ENCODE data around the gene BGN.

Gene BGN

GRCh38 chrX:153450949-153451277, 43.9 kb upstream of the BGN start:
- Histone ChIP-seq H3K36me3 (ENCODE audit: control insufficient read depth, insufficient read depth, low read length) (0 out of 2 replicates have a peak, but pooled peaks cover 8% of the 10 kb centered on the region), H3K27me3 (ENCODE audit: control insufficient read depth, insufficient read depth, low read length) (no peaks in the 10 kb centered on the region), H3K4me3 (ENCODE audit: low read depth, low read length) (no peak overlapping the region), H3K27ac (ENCODE audit: low read depth, low read length) (no peak overlapping the region), H3K9ac (ENCODE audit: low read depth, low read length) (no peak overlapping the region), H3K9me3 (ENCODE audit: control insufficient read depth, insufficient read depth, low read length) (peaks cover 41% of the 10 kb centered on the region), H3K4me1 (ENCODE audit: control insufficient read depth, insufficient read depth, low read length) (no peaks in the 10 kb centered on the region)

DNA sequence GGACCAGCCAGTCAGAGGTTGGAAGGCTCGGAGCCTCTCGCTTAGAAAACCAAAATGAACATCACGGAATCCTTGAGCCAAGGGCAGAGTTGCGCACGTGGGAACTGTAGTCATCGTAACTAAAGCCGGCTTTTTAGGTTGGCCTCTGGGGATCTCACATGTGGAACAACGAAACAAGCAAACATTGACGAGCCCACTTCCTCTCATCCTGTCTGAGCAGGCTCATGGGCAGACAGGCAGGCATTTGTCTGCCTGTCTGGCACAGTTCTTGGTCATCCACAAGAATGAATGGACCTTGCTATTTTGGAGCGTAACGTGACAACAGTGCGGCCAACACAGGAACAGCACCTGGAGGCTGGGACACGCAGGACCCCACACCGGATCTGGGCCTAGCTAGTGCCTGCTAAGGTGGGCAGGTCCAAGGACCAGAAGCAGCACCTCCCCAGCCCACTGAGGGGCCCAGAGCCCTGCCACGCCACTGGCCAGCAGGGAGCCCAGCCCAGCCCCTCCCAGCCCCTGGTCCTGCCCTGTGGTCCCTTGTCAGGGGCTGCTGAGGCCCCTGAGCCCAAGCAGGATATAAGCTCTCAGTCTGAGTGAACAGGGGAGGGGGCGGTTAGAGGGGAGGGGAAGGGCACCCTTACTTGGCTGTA, 39.8 kb upstream of the BGN start:
- Histone ChIP-seq H3K9ac (ENCODE audit: low read depth, low read length) (no peak overlapping the region), H3K27ac (ENCODE audit: low read depth, low read length) (no peak overlapping the region), H3K4me1 (ENCODE audit: control insufficient read depth, insufficient read depth, low read length) (no peaks in the 10 kb centered on the region), H3K9me3 (ENCODE audit: control insufficient read depth, insufficient read depth, low read length) (peaks cover 46% of the 10 kb centered on the region), H3K4me3 (ENCODE audit: low read depth, low read length) (no peak overlapping the region), H3K27me3 (ENCODE audit: control insufficient read depth, insufficient read depth, low read length) (no peaks in the 10 kb centered on the region), H3K36me3 (ENCODE audit: control insufficient read depth, insufficient read depth, low read length) (0 out of 2 replicates have a peak, but pooled peaks cover 13% of the 10 kb centered on the region)

DNA sequence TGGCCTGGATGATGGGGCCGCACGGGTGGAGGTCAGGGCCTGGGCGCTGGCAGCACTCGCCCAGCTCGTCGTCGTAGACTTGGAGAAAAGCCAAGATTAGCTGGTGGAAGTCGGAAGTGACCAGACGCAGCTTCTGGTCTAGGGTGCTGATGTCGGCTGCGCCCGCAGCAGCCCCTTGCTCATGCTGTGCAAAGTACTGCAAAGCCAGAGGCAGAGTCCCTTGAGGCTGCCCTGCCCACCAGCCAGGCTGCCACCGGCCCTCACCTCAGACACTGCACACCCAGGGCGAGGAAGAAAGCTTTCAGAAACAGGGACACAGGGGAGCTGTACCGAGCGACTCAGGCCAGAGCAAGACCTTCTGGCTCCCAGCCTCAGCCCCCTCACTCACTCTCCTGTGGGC, 39.2 kb upstream of the BGN start:
- no peak overlapping the region for H3K9ac ChIP-seq (ENCODE audit: low read depth, low read length)
- no peak overlapping the region for H3K27ac ChIP-seq (ENCODE audit: low read depth, low read length)
- H3K9me3 ChIP-seq (ENCODE audit: control insufficient read depth, insufficient read depth, low read length) = peaks cover 43% of the 10 kb centered on the region
- no peaks in the 10 kb centered on the region for H3K4me1 ChIP-seq (ENCODE audit: control insufficient read depth, insufficient read depth, low read length)
- H3K4me3 ChIP-seq (ENCODE audit: low read depth, low read length) = no peak overlapping the region
- no peaks in the 10 kb centered on the region for H3K27me3 ChIP-seq (ENCODE audit: control insufficient read depth, insufficient read depth, low read length)
- H3K36me3 ChIP-seq (ENCODE audit: control insufficient read depth, insufficient read depth, low read length) = 0 out of 2 replicates have a peak, but pooled peaks cover 13% of the 10 kb centered on the region

DNA sequence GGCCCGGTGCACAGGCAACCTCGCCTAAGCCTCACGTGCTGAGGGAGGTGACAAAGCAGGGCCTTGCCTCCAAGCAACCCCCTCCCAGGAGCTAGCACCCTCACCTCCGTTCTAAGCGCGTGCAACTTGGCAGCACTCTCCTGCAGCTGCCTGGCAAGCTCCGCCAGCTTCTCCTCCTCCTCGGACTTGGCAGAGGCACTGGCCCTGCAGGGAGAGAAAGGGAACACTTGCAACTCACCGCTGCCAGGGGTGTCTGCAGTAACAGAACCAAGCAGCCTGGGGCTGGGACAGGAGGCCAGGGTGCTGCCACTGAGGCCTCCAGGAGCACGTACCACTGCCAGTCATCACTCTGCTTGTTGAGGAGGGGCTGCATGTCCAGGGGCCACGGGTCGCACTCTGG, 38.6 kb upstream of the BGN start:
- Histone ChIP-seq H3K27me3 (ENCODE audit: control insufficient read depth, insufficient read depth, low read length) (no peaks in the 10 kb centered on the region), H3K9ac (ENCODE audit: low read depth, low read length) (no peak overlapping the region), H3K4me1 (ENCODE audit: control insufficient read depth, insufficient read depth, low read length) (no peaks in the 10 kb centered on the region), H3K4me3 (ENCODE audit: low read depth, low read length) (no peak overlapping the region), H3K9me3 (ENCODE audit: control insufficient read depth, insufficient read depth, low read length) (peaks cover 47% of the 10 kb centered on the region), H3K36me3 (ENCODE audit: control insufficient read depth, insufficient read depth, low read length) (0 out of 2 replicates have a peak, but pooled peaks cover 13% of the 10 kb centered on the region), H3K27ac (ENCODE audit: low read depth, low read length) (no peak overlapping the region)

- no peaks in the 10 kb centered on the region for H3K27me3 ChIP-seq (ENCODE audit: control insufficient read depth, insufficient read depth, low read length)
These were observed 38.1 kb upstream of the BGN start for GRCh38 chrX:153456704-153457103.

GRCh38 chrX:153457136-153457825, 37.5 kb upstream of the BGN start:
- Histone ChIP-seq H3K27me3 (ENCODE audit: control insufficient read depth, insufficient read depth, low read length) (no peaks in the 10 kb centered on the region), H3K9ac (ENCODE audit: low read depth, low read length) (no peak overlapping the region), H3K4me1 (ENCODE audit: control insufficient read depth, insufficient read depth, low read length) (no peaks in the 10 kb centered on the region), H3K4me3 (ENCODE audit: low read depth, low read length) (no peak overlapping the region), H3K36me3 (ENCODE audit: control insufficient read depth, insufficient read depth, low read length) (0 out of 2 replicates have a peak, but pooled peaks cover 13% of the 10 kb centered on the region), H3K9me3 (ENCODE audit: control insufficient read depth, insufficient read depth, low read length) (peaks cover 48% of the 10 kb centered on the region), H3K27ac (ENCODE audit: low read depth, low read length) (no peak overlapping the region)

More at GRCh38 chrX:153456704-153457103, 38.1 kb upstream of the BGN start:
- Histone ChIP-seq H3K9ac (ENCODE audit: low read depth, low read length) (no peak overlapping the region), H3K27ac (ENCODE audit: low read depth, low read length) (no peak overlapping the region), H3K36me3 (ENCODE audit: control insufficient read depth, insufficient read depth, low read length) (0 out of 2 replicates have a peak, but pooled peaks cover 13% of the 10 kb centered on the region), H3K4me1 (ENCODE audit: control insufficient read depth, insufficient read depth, low read length) (no peaks in the 10 kb centered on the region), H3K4me3 (ENCODE audit: low read depth, low read length) (no peak overlapping the region), H3K9me3 (ENCODE audit: control insufficient read depth, insufficient read depth, low read length) (peaks cover 48% of the 10 kb centered on the region)

DNA sequence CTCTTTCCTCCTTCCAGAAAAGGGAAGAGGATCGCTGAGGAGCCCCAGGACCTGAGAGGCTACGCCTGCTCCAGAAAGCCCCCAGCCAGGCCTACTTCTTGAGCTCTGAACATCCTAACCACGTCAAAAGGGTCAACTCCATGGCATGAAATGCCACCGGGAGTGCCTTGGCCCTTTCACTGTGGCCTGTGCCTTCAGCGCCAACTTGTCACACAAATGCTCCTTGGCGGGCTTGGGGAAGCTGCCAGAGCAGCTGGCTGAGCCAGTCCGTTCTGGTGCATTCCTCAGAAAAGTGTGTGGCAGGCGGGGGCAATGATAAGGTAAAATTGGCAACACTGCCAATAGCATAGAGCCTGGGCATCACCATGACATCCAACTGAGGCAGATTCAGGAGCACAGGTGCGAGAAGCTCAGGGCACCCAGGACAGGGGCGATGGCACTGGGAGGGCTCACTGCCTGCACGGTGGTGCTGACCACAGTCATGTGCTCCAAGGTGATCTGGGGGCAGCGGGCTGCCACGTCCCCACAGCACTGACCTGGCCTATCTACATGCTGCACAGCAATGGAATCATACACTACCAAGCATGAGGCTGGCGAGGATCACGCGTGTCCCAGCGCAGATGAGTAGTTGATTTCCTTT, 36.8 kb upstream of the BGN start:
- Histone ChIP-seq H3K4me1 (ENCODE audit: control insufficient read depth, insufficient read depth, low read length) (no peaks in the 10 kb centered on the region), H3K4me3 (ENCODE audit: low read depth, low read length) (no peak overlapping the region), H3K9ac (ENCODE audit: low read depth, low read length) (no peak overlapping the region), H3K27ac (ENCODE audit: low read depth, low read length) (no peak overlapping the region), H3K27me3 (ENCODE audit: control insufficient read depth, insufficient read depth, low read length) (no peaks in the 10 kb centered on the region), H3K36me3 (ENCODE audit: control insufficient read depth, insufficient read depth, low read length) (0 out of 2 replicates have a peak, but pooled peaks cover 14% of the 10 kb centered on the region), H3K9me3 (ENCODE audit: control insufficient read depth, insufficient read depth, low read length) (peaks cover 47% of the 10 kb centered on the region)

DNA sequence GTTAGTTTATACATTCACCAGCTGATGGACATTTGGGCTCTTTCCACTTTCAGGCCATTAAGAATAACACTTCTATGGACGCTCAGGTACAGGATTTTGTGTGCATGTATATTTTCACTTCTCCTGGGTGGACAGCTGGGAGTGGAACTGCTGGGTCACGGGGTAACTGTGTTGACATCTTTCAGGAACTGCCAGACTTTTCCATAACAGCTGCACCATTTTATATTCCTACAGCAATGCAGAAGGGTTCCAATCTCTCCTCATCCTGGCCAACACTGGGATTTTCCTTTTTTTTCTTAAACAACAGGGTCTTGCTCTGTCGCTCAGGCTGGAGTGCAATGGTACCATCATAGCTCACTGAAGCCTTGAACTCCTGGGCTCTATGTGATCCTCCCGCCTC, 36.3 kb upstream of the BGN start:
- H3K27me3 ChIP-seq (ENCODE audit: control insufficient read depth, insufficient read depth, low read length) = no peaks in the 10 kb centered on the region

GRCh38 chrX:153459986-153460385, 34.8 kb upstream of the BGN start:
- Histone ChIP-seq H3K9me3 (ENCODE audit: control insufficient read depth, insufficient read depth, low read length) (peaks cover 52% of the 10 kb centered on the region), H3K4me3 (ENCODE audit: low read depth, low read length) (no peak overlapping the region), H3K9ac (ENCODE audit: low read depth, low read length) (no peak overlapping the region), H3K36me3 (ENCODE audit: control insufficient read depth, insufficient read depth, low read length) (0 out of 2 replicates have a peak, but pooled peaks cover 19% of the 10 kb centered on the region), H3K4me1 (ENCODE audit: control insufficient read depth, insufficient read depth, low read length) (no peaks in the 10 kb centered on the region), H3K27ac (ENCODE audit: low read depth, low read length) (no peak overlapping the region), H3K27me3 (ENCODE audit: control insufficient read depth, insufficient read depth, low read length) (no peaks in the 10 kb centered on the region)

More for the DNA sequence above, 36.3 kb upstream of the BGN start:
- H3K27ac ChIP-seq (ENCODE audit: low read depth, low read length) = no peak overlapping the region
- H3K36me3 ChIP-seq (ENCODE audit: control insufficient read depth, insufficient read depth, low read length) = 0 out of 2 replicates have a peak, but pooled peaks cover 16% of the 10 kb centered on the region
- peaks cover 46% of the 10 kb centered on the region for H3K9me3 ChIP-seq (ENCODE audit: control insufficient read depth, insufficient read depth, low read length)
- no peak overlapping the region for H3K9ac ChIP-seq (ENCODE audit: low read depth, low read length)
- H3K4me1 ChIP-seq (ENCODE audit: control insufficient read depth, insufficient read depth, low read length) = no peaks in the 10 kb centered on the region
- no peak overlapping the region; the same call in 1 of the 2 replicates for H3K4me3 ChIP-seq (ENCODE audit: low read depth, low read length)

DNA sequence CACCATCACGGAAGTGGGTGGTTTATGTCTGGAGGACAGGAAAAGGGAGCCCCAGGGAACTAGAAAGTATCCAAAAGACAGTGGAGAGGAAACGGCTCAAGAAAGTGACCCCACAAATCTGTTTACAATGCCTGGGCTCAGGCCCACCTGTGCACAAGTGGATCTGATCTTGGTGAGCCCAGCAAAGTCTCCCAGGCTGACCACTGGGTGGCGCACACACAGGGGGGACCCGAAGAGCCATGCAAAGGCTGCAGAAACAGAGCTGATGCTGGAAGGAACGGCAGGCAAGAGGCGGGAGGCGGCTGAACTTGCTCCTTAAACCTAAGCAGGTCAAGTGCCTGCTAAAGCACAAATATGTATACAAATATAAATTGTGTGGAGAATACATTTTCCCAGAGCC, 34.0 kb upstream of the BGN start:
- H3K4me1 ChIP-seq (ENCODE audit: control insufficient read depth, insufficient read depth, low read length) = no peaks in the 10 kb centered on the region
- no peak overlapping the region for H3K27ac ChIP-seq (ENCODE audit: low read depth, low read length)
- no peak overlapping the region for H3K4me3 ChIP-seq (ENCODE audit: low read depth, low read length)
- 0 out of 2 replicates have a peak, but pooled peaks cover 17% of the 10 kb centered on the region for H3K36me3 ChIP-seq (ENCODE audit: control insufficient read depth, insufficient read depth, low read length)
- H3K9ac ChIP-seq (ENCODE audit: low read depth, low read length) = no peak overlapping the region
- H3K9me3 ChIP-seq (ENCODE audit: control insufficient read depth, insufficient read depth, low read length) = peaks cover 46% of the 10 kb centered on the region
- no peaks in the 10 kb centered on the region for H3K27me3 ChIP-seq (ENCODE audit: control insufficient read depth, insufficient read depth, low read length)

- H3K9me3 ChIP-seq (ENCODE audit: control insufficient read depth, insufficient read depth, low read length) = peaks cover 42% of the 10 kb centered on the region
- no peak overlapping the region for H3K4me3 ChIP-seq (ENCODE audit: low read depth, low read length)
- H3K4me1 ChIP-seq (ENCODE audit: control insufficient read depth, insufficient read depth, low read length) = no peaks in the 10 kb centered on the region
- H3K27ac ChIP-seq (ENCODE audit: low read depth, low read length) = no peak overlapping the region
- H3K27me3 ChIP-seq (ENCODE audit: control insufficient read depth, insufficient read depth, low read length) = no peaks in the 10 kb centered on the region
- H3K9ac ChIP-seq (ENCODE audit: low read depth, low read length) = no peak overlapping the region
- 0 out of 2 replicates have a peak, but pooled peaks cover 12% of the 10 kb centered on the region for H3K36me3 ChIP-seq (ENCODE audit: control insufficient read depth, insufficient read depth, low read length)
These were observed 32.5 kb upstream of the BGN start for GRCh38 chrX:153462291-153462690.
